Gastroesophageal sphincter (tissue), 4 donors: Measurements from ENCODE around the gene AR. TPM values are rescaled to one million over a fixed set of nuclear protein-coding genes. Genes with fewer than 3 reads are reported as not detected.
"Not testable (repeated sequence)": the region's sequence is repeated elsewhere in the genome, so short reads cannot be mapped to it uniquely, and the experiment has no call there.

ENCODE experiments used
- ATAC-seq: fragments of 150-250 bp; one replicate; pipeline ENCODE4 v1.9.1; 2016; ENCODE audit warnings: mild to moderate bottlenecking, moderate library complexity
- H3K27ac ChIP-seq, 4 donors: fragments of 200-600 bp; sonication (generic) in 3 of 4; 1 replicate in 3 of 4; 2 replicates in 1 of 4; pipeline ENCODE4 v1.5.1; 2016 to 2019
- H3K27me3 ChIP-seq: fragments of 200-600 bp; sonication (generic); one replicate; pipeline ENCODE4 v1.5.1; 2019
- H3K36me3 ChIP-seq, 2 donors: fragments of 200-600 bp; sonication (generic); one replicate each; pipeline ENCODE4 v1.5.1; 2019; ENCODE audit warnings: control low read depth in 1 of 2
- H3K4me1 ChIP-seq, 3 donors: fragments of 200-600 bp; sonication (generic); 1 replicate in 2 of 3; 2 replicates in 1 of 3; pipeline ENCODE4 v1.5.1; 2016 to 2019; ENCODE audit warnings: control low read depth in 2 of 3
- H3K4me3 ChIP-seq, 2 donors: fragments of 200-600 bp; sonication (generic); one replicate each; pipeline ENCODE4 v1.5.1; 2019; ENCODE audit warnings: mild to moderate bottlenecking in 1 of 2, moderate library complexity in 1 of 2
- H3K9me3 ChIP-seq, 3 donors: fragments of 200-600 bp; sonication (generic); one replicate each; pipeline ENCODE4 v1.5.1; 2017 to 2019; ENCODE audit warnings: control low read depth in 2 of 3
- EP300 ChIP-seq: sonication (generic); formaldehyde crosslinking; IDR thresholded peaks from one replicate; pipeline ENCODE4 v1.6.1; 2017; ENCODE audit warnings: antibody characterized with exemption, mild to moderate bottlenecking
- POLR2A ChIP-seq, 2 donors: fragments of 450-650 bp; IDR thresholded peaks; one replicate each; pipeline ENCODE4 v1.6.1; 2017; ENCODE audit warnings: antibody characterized with exemption in 2 of 2, mild to moderate bottlenecking in 2 of 2, moderate library complexity in 1 of 2
- POLR2AphosphoS5 ChIP-seq: sonication (generic); formaldehyde crosslinking; IDR thresholded peaks from one replicate; pipeline ENCODE4 v1.6.1; 2017; ENCODE audit warnings: antibody characterized with exemption
- WGBS, 2 donors: methylation state at CpG; one replicate each; pipeline ENCODE4 v1.1.5; 2018; ENCODE audit warnings: low coverage in 1 of 2; 5-methylcytosine and 5-hydroxymethylcytosine counted together
- total RNA-seq, 4 donors: library from RNA; depleted of rRNA; stranded (reverse); fragments of >200 nt; gene quantifications; one replicate each; pipeline ENCODE4 v1.1.0, GENCODE V29; 2016
- TF ChIP-seq, protein P1 (sequence below), 4 experiments: fragments of 200-600 bp in 2 of 4; fragments of 450-650 bp in 2 of 4; sonication (generic) in 1 of 4; IDR thresholded peaks; one replicate each; pipeline ENCODE4 v1.5.1; 2017 to 2019; ENCODE audit warnings: antibody characterized with exemption in 4 of 4, mild to moderate bottlenecking in 2 of 4, moderate library complexity in 2 of 4

The AR gene
- total RNA-seq, 4 donors from 2014 or later: 2.9 to 9.8 (median 6.3) TPM

DNA sequence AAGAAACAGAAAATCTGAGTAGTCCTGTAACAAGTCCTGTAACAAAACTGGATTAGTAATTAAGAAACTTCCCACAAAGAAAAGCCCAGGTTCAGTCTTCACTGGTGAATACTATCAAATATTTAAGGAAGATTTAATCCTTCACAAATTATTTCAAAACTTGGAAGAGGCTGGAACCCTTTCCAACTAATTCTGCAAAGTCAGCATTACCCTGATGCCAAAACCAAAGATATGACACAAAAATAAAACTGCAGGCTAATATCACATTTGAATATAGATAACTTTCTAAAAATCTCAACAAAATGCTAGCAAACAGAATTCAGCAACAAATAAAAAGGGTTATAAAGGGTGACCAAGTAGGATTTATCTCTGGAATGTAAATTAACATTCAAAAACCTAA, 80.5 kb downstream of the AR start:
- Histone ChIP-seq H3K36me3 (no peaks in the 10 kb centered on the region), H3K27ac (no peak overlapping the region), H3K4me1 (no peaks in the 10 kb centered on the region), H3K4me3 (no peak overlapping the region), H3K9me3 (no peaks in the 10 kb centered on the region), H3K27me3 (no peaks in the 10 kb centered on the region)
- ATAC-seq: no peak
- TF ChIP-seq POLR2A (IDR thresholded peaks at IDR 0.05) (no peak), POLR2AphosphoS5 (no peak), EP300 (no peak)
- TF ChIP-seq, protein P1, sequence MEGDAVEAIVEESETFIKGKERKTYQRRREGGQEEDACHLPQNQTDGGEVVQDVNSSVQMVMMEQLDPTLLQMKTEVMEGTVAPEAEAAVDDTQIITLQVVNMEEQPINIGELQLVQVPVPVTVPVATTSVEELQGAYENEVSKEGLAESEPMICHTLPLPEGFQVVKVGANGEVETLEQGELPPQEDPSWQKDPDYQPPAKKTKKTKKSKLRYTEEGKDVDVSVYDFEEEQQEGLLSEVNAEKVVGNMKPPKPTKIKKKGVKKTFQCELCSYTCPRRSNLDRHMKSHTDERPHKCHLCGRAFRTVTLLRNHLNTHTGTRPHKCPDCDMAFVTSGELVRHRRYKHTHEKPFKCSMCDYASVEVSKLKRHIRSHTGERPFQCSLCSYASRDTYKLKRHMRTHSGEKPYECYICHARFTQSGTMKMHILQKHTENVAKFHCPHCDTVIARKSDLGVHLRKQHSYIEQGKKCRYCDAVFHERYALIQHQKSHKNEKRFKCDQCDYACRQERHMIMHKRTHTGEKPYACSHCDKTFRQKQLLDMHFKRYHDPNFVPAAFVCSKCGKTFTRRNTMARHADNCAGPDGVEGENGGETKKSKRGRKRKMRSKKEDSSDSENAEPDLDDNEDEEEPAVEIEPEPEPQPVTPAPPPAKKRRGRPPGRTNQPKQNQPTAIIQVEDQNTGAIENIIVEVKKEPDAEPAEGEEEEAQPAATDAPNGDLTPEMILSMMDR (IDR thresholded peaks at IDR 0.05): no peak

DNA sequence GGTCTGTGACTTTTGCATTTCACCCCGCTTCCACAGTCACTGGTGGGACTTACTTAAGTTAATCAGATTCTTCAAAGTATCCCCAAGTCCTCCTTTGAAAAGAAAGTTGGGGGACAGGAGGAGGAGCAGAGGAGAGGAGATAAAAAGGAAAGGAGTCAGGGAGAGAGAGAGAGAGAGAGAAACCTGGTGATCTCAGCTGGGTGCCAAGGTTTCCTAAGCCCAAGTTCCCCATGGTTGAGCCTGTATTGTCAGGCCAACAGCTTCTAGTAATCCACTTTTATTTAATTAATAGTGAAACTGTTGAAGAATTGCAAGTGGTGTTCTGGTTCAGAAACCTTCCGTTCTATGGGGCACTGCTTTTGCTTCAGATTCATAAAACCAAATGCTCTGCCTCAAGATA, 91.6 kb downstream of the AR start:
- WGBS, 2 donors: 71 to 75% methylated on average over 1 of the region's 2 CpGs
- TF ChIP-seq, protein P1 (IDR thresholded peaks at IDR 0.05): no peak
- no peak for TF ChIP-seq EP300
- TF ChIP-seq POLR2A (IDR thresholded peaks at IDR 0.05): no peak
- TF ChIP-seq POLR2AphosphoS5: no peak

DNA sequence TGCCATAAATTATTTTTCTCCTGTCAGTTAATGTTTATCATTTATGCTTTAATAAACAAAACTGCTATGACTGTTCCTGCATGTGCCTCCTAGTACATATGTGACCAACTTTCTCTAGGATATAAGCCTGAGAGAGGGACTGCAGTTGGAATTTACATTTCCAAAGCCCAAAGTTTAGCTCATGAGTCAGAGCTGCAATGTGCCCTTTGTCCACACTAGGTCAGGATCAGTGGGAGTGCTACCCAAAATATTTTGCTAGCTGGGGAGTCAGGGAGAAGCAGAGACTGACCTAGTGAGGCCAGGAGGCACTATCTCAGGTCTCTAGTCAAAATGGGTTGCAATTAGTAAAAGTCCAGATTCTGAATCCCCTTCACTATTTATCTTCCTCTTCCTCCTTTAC, 92.7 kb downstream of the AR start:
- H3K4me3 ChIP-seq: no peak overlapping the region
- no peaks in the 10 kb centered on the region for H3K36me3 ChIP-seq
- H3K4me1 ChIP-seq: no peaks in the 10 kb centered on the region
- TF ChIP-seq, protein P1 (IDR thresholded peaks at IDR 0.05): no peak
- TF ChIP-seq POLR2AphosphoS5 (no peak), POLR2A (IDR thresholded peaks at IDR 0.05) (no peak), EP300 (no peak)
- no peaks in the 10 kb centered on the region for H3K9me3 ChIP-seq
- no peak overlapping the region for H3K27ac ChIP-seq
- no peaks in the 10 kb centered on the region for H3K27me3 ChIP-seq
- no peak for ATAC-seq

More for the DNA sequence above, 91.6 kb downstream of the AR start:
- no peaks in the 10 kb centered on the region for H3K36me3 ChIP-seq
- H3K9me3 ChIP-seq: no peaks in the 10 kb centered on the region
- no peak for ATAC-seq
- no peak overlapping the region for H3K4me3 ChIP-seq
- no peaks in the 10 kb centered on the region for H3K27me3 ChIP-seq
- no peaks in the 10 kb centered on the region for H3K4me1 ChIP-seq
- no peak overlapping the region for H3K27ac ChIP-seq

DNA sequence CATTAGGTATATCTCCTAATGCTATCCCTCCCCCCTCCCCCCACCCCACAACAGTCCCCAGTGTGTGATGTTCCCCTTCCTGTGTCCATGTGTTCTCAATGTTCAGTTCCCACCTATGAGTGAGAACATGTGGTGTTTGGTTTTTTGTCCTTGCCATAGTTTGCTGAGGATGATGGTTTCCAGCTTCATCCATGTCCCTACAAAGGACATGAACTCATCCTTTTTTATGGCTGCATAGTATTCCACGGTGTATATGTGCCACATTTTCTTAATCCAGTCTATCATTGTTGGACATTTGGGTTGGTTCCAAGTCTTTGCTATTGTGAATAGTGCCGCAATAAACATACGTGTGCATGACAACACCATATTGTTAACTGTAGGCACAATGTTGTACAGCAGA, 93.5 kb downstream of the AR start:
- whole genome bisulfite sequencing, 2 donors: 100% methylated on average over 1 of the region's 3 CpGs; no CpG with 5 or more reads in 1 of the 2 donors
- ATAC-seq, H3K9me3 ChIP-seq, H3K27me3 ChIP-seq, H3K4me1 ChIP-seq, H3K36me3 ChIP-seq, H3K4me3 ChIP-seq, H3K27ac ChIP-seq: not testable (repeated sequence)

DNA sequence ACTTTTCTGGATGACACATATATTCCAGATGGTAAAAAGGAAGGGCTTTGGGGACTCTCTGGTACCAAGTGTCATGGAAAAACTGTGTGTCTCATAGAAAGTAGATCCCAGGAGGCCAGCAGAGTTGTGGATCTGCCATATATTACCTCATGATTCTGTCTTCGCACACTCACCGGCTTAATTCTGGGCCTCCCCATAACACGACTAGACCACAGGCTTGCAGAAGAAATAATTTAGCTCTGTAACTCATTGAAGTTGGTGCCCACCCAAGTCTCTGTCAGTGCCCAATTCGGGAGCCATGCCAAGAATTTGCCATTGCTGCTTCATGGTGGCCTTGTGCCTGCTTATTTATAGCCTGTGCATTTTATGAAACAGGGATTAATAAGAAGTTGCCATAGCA, 104.5 kb downstream of the AR start:
- no peak overlapping the region for H3K4me3 ChIP-seq
- H3K9me3 ChIP-seq: no peaks in the 10 kb centered on the region
- no peaks in the 10 kb centered on the region for H3K4me1 ChIP-seq
- TF ChIP-seq, protein P1 (IDR thresholded peaks at IDR 0.05): no peak
- TF ChIP-seq POLR2A (IDR thresholded peaks at IDR 0.05) (no peak), POLR2AphosphoS5 (no peak), EP300 (no peak)
- ATAC-seq: no peak
- H3K27me3 ChIP-seq: no peaks in the 10 kb centered on the region
- WGBS, 2 donors: 69 to 77% methylated on average over 4 of the region's 4 CpGs
- H3K36me3 ChIP-seq: peaks cover 0 to 10% of the 10 kb centered on the region in 2 donors
- no peak overlapping the region for H3K27ac ChIP-seq
